IPS-20b (cell line): ENCODE results near the gene YIPF3.
"Not testable (repeated sequence)": the region's sequence is repeated elsewhere in the genome, so short reads cannot be mapped to it uniquely, and the experiment has no call there.

Experiments
- H3K27ac ChIP-seq: one replicate; pipeline ENCODE4 v1.5.1; 2013; ENCODE audit warnings: low read length
- H3K27me3 ChIP-seq: 2 replicates; pipeline ENCODE4 v1.6.1; 2013; ENCODE audit warnings: mild to moderate bottlenecking, low read length, inconsistent platforms; ENCODE audit not compliant: insufficient read depth
- H3K36me3 ChIP-seq: 2 replicates; pipeline ENCODE4 v1.6.1; 2013; ENCODE audit warnings: low read depth, mild to moderate bottlenecking, inconsistent platforms, low read length, moderate library complexity; ENCODE audit not compliant: insufficient read depth
- H3K4me1 ChIP-seq: 2 replicates; pipeline ENCODE4 v1.6.1; 2013; ENCODE audit warnings: mild to moderate bottlenecking, control low read depth, inconsistent platforms, low read length, moderate library complexity; ENCODE audit not compliant: insufficient read depth
- H3K4me3 ChIP-seq: 2 replicates; pipeline ENCODE4 v1.5.1; 2013; ENCODE audit warnings: mild to moderate bottlenecking, low read length, inconsistent platforms
- H3K9ac ChIP-seq: 2 replicates; pipeline ENCODE4 v1.6.1; 2013; ENCODE audit warnings: low read depth, mild to moderate bottlenecking, inconsistent platforms, low read length, moderate library complexity
- H3K9me3 ChIP-seq: 2 replicates; pipeline ENCODE4 v1.6.1; 2013; ENCODE audit warnings: mild to moderate bottlenecking, low read depth, low read length, inconsistent platforms; ENCODE audit not compliant: insufficient read depth

Gene YIPF3

GRCh38 chr6:43516697-43517504, at the start of gene YIPF3, which contains the start of gene POLR1C:
Gene YIPF3 (minus strand): TSS chr6:43516926. CDS start chr6:43516807, 119 bp downstream.
Gene POLR1C (plus strand): TSS chr6:43517089. CDS start chr6:43517110, 21 bp downstream.
- Histone ChIP-seq H3K4me1 (peaks cover 10% of the 10 kb centered on the region), H3K27me3 (no peaks in the 10 kb centered on the region), H3K27ac (no peak within 1 kb of the TSS), H3K36me3 (peaks cover 65% of the 10 kb centered on the region), H3K9me3 (no peaks in the 10 kb centered on the region), H3K4me3 (peak within 1 kb of the TSS; percentile 97), H3K9ac (peak within 1 kb of the TSS; percentile 98)

GRCh38 chr6:43559328-43559727, 42.6 kb upstream of the YIPF3 start:
- Histone ChIP-seq H3K27me3 (no peaks in the 10 kb centered on the region), H3K36me3 (peaks cover 100% of the 10 kb centered on the region), H3K9me3 (no peaks in the 10 kb centered on the region), H3K4me3 (no peak overlapping the region), H3K9ac (no peak overlapping the region), H3K27ac (no peak overlapping the region), H3K4me1 (no peaks in the 10 kb centered on the region)

- not testable (repeated sequence) for H3K9ac ChIP-seq, H3K27me3 ChIP-seq, H3K9me3 ChIP-seq, H3K4me3 ChIP-seq, H3K27ac ChIP-seq, H3K4me1 ChIP-seq
- H3K36me3 ChIP-seq, result peaks cover 98% of the 10 kb centered on the region
Observed at GRCh38 chr6:43557620-43558019, 40.9 kb upstream of the YIPF3 start.

GRCh38 chr6:43547222-43547621, 30.5 kb upstream of the YIPF3 start:
- H3K9ac ChIP-seq, result no peak overlapping the region
- H3K27ac ChIP-seq, result no peak overlapping the region
- H3K27me3 ChIP-seq, result no peaks in the 10 kb centered on the region
- no peaks in the 10 kb centered on the region for H3K4me1 ChIP-seq
- H3K36me3 ChIP-seq, result peaks cover 98% of the 10 kb centered on the region
- H3K4me3 ChIP-seq, result no peak overlapping the region
- no peaks in the 10 kb centered on the region for H3K9me3 ChIP-seq

GRCh38 chr6:43544461-43544860, 27.7 kb upstream of the YIPF3 start:
- Histone ChIP-seq H3K4me1 (no peaks in the 10 kb centered on the region), H3K36me3 (peaks cover 93% of the 10 kb centered on the region), H3K4me3 (no peak overlapping the region), H3K27me3 (no peaks in the 10 kb centered on the region), H3K9me3 (no peaks in the 10 kb centered on the region), H3K27ac (no peak overlapping the region), H3K9ac (no peak overlapping the region)

GRCh38 chr6:43541774-43542471, 25.2 kb upstream of the YIPF3 start:
- H3K4me3 ChIP-seq, result no peak overlapping the region
- peaks cover 86% of the 10 kb centered on the region for H3K36me3 ChIP-seq

GRCh38 chr6:43540507-43540906, 23.8 kb upstream of the YIPF3 start:
- Histone ChIP-seq H3K9ac (no peak overlapping the region), H3K36me3 (peaks cover 81% of the 10 kb centered on the region), H3K9me3 (no peaks in the 10 kb centered on the region), H3K4me3 (no peak overlapping the region), H3K27me3 (no peaks in the 10 kb centered on the region), H3K27ac (no peak overlapping the region), H3K4me1 (no peaks in the 10 kb centered on the region)

More at GRCh38 chr6:43541774-43542471, 25.2 kb upstream of the YIPF3 start:
- no peaks in the 10 kb centered on the region for H3K27me3 ChIP-seq
- H3K27ac ChIP-seq, result no peak overlapping the region
- H3K9me3 ChIP-seq, result no peaks in the 10 kb centered on the region
- H3K9ac ChIP-seq, result no peak overlapping the region
- H3K4me1 ChIP-seq, result no peaks in the 10 kb centered on the region

GRCh38 chr6:43539409-43539808, 22.7 kb upstream of the YIPF3 start:
- H3K27me3 ChIP-seq, H3K4me3 ChIP-seq, H3K4me1 ChIP-seq, H3K9ac ChIP-seq, H3K9me3 ChIP-seq, H3K27ac ChIP-seq: not testable (repeated sequence)
- peaks cover 79% of the 10 kb centered on the region for H3K36me3 ChIP-seq

- H3K36me3 ChIP-seq, result peaks cover 79% of the 10 kb centered on the region
Observed at GRCh38 chr6:43538986-43539385, 22.3 kb upstream of the YIPF3 start.

GRCh38 chr6:43532201-43532600, 15.5 kb upstream of the YIPF3 start:
- Histone ChIP-seq H3K9ac (no peak overlapping the region), H3K27ac (no peak overlapping the region), H3K36me3 (peaks cover 89% of the 10 kb centered on the region), H3K4me1 (no peaks in the 10 kb centered on the region), H3K9me3 (no peaks in the 10 kb centered on the region), H3K27me3 (no peaks in the 10 kb centered on the region), H3K4me3 (no peak overlapping the region)

More at GRCh38 chr6:43538986-43539385, 22.3 kb upstream of the YIPF3 start:
- H3K4me1 ChIP-seq, H3K27ac ChIP-seq, H3K27me3 ChIP-seq, H3K9me3 ChIP-seq, H3K4me3 ChIP-seq, H3K9ac ChIP-seq: not testable (repeated sequence)

- Histone ChIP-seq H3K27ac (no peak overlapping the region), H3K36me3 (peaks cover 97% of the 10 kb centered on the region), H3K4me3 (no peak overlapping the region), H3K9ac (no peak overlapping the region), H3K27me3 (no peaks in the 10 kb centered on the region), H3K4me1 (no peaks in the 10 kb centered on the region), H3K9me3 (no peaks in the 10 kb centered on the region)
Observed at GRCh38 chr6:43524483-43524961, 7.8 kb upstream of the YIPF3 start.

GRCh38 chr6:43523284-43523683, 6.6 kb upstream of the YIPF3 start:
- H3K36me3 ChIP-seq, result peaks cover 93% of the 10 kb centered on the region

More at GRCh38 chr6:43523284-43523683, 6.6 kb upstream of the YIPF3 start:
- no peaks in the 10 kb centered on the region for H3K27me3 ChIP-seq
- no peak overlapping the region for H3K27ac ChIP-seq
- no peak overlapping the region for H3K9ac ChIP-seq
- no peaks in the 10 kb centered on the region for H3K9me3 ChIP-seq
- H3K4me1 ChIP-seq, result peaks cover under 1% of the 10 kb centered on the region
- no peak overlapping the region for H3K4me3 ChIP-seq
